Adrenal gland (tissue), 12 donors: ENCODE results near the gene ENTPD8. TPM values are rescaled to one million over a fixed set of nuclear protein-coding genes. Genes with fewer than 3 reads are reported as not detected.

Experiments
- DNase-seq, 7 donors: peaks; one replicate each; pipeline ENCODE4 v3.0.0-alpha.2; 2019 to 2020
- H3K27ac ChIP-seq, 5 donors: fragments of 200-600 bp; sonication (generic) in 4 of 5; 1 replicate in 3 of 5; 2 replicates in 2 of 5; pipeline versions ENCODE4 v1.5.1 to v1.8.0; 2016 to 2020; ENCODE audit warnings: mild to moderate bottlenecking in 1 of 5
- H3K27me3 ChIP-seq: fragments of 200-600 bp; 2 replicates; pipeline ENCODE4 v1.8.0; 2021
- H3K36me3 ChIP-seq, 2 donors: fragments of 200-600 bp; replicated peaks in 1 of 2; 1 replicate in 1 of 2; 2 replicates in 1 of 2; pipeline versions ENCODE4 v1.5.1 to v1.8.0; 2018 to 2022
- H3K4me1 ChIP-seq, 2 donors: fragments of 200-600 bp; replicated peaks in 1 of 2; 1 replicate in 1 of 2; 2 replicates in 1 of 2; pipeline versions ENCODE4 v1.5.1 to v1.8.0; 2018 to 2021
- H3K4me3 ChIP-seq, 4 donors: fragments of 200-600 bp; sonication (generic) in 3 of 4; one replicate each; pipeline ENCODE4 v1.5.1; 2016 to 2018
- H3K9me3 ChIP-seq, 3 donors: fragments of 200-600 bp; sonication (generic) in 1 of 3; replicated peaks in 1 of 3; 1 replicate in 2 of 3; 2 replicates in 1 of 3; pipeline versions ENCODE4 v1.5.1 to v1.8.0; 2016 to 2021
- POLR2A ChIP-seq, 2 donors: fragments of 450-650 bp; IDR thresholded peaks; one replicate each; pipeline ENCODE4 v1.6.1; 2017; ENCODE audit warnings: antibody characterized with exemption in 2 of 2, mild to moderate bottlenecking in 2 of 2, moderate library complexity in 1 of 2
- WGBS, 4 donors: extraction: QIAGEN DNeasy Blood & Tissue Kit in 2 of 4; methylation state at CpG; one replicate each; pipeline versions ENCODE4 v1.1.5 to v1.1.7; 2013 to 2017; 5-methylcytosine and 5-hydroxymethylcytosine counted together
- intact Hi-C, 2 donors: fragments of 100-400 bp; cut with DNase I; formaldehyde crosslinking; loops; one replicate each; pipeline versions ENCODE4 v1.14.1 to v1.15.0; 2022 to 2023
- polyA plus RNA-seq, 3 donors: library from polyadenylated mRNA; stranded (reverse); fragments of 200-250 nt in 2 of 3; fragments of 350-450 nt in 1 of 3; fragmentation: Illumina TruSeq in 1 of 3; extraction: RNeasy Lipid Tissue Mini Kit (QIAGEN cat#74804) in 1 of 3; gene quantifications; one replicate each; pipeline ENCODE4 v1.2.3, GENCODE V29; 2013 to 2014
- total RNA-seq, 9 donors: library from RNA; depleted of rRNA in 4 of 9; stranded (reverse); fragments of >200 nt in 4 of 9; fragments of 120-200 nt in 1 of 9; fragmentation: NEBNext Ultra II Directional in 1 of 9; extraction: Animal tissue kit (Norgen Biotek cat#: 25700) in 1 of 9; gene quantifications; one replicate each; pipeline versions ENCODE4 v1.1.0 to v1.2.4, GENCODE V29; 2013 to 2023
- TF ChIP-seq, protein P1 (sequence below), 6 experiments: fragments of 450-650 bp in 4 of 6; fragments of 200-600 bp in 2 of 6; sonication (generic) in 1 of 6; IDR thresholded peaks; 1 replicate in 5 of 6; 2 replicates in 1 of 6; pipeline versions ENCODE4 v1.5.1 to v1.8.0; 2016 to 2021; ENCODE audit warnings: antibody characterized with exemption in 6 of 6, mild to moderate bottlenecking in 2 of 6, moderate library complexity in 1 of 6
- donor health status: healthy with polysubstance abuse.
- donor health status: Bipolar disorder and iron deficiency.
- donor health status: DM: yes; HTN: yes; CAD: no.
- donor health status: DM: no; HTN: no; CAD: no.
- donor health status: DM: no; HTN: no; CAD: no.
- donor health status: DM: yes; HTN: yes; CAD: no.

The ENTPD8 gene
- total and polyA plus RNA-seq, 12 donors, result 0.14 to 0.20 (median 0.17) TPM; not detected in 6

DNA sequence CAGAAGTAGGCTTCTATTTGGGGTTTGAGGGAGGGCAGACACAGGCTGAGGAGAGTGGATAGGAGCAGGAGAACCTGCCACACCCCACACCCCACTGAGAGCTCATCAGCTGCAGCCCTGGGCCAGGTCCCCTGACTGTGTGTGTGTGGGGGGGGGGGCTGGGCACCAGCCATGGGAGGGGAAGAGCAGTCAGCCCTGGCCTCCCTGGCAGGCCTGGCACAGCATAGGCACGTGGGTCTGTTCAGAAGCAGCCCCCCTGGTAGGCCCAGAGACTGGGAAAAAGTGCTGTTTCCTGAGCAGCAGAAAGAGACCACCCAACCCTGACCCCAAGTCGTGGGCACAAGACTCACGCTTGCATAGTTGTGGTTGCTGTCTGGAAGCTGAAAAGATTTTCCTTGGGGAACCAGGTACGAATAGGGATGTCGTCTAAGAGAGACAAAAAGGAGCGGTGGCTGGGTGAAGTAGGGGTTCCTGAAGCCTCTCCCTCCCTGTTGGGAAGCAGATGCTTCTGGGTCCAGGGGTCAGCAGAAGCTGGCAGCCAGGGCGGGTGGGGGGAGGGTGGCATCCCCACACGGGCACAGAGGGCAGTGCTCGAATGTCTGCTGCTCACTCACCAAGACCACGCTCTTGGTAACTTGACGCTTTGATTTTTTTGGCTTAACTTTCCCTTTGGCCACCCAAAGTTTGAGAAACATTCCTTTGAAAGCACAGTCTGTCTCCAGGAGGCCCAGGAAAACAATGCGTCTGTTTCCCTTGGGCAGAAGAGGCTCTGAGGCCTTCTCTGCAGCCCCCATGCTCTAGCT is 15.1 kb upstream of the ENTPD8 start:
- intact Hi-C loops, result no loop called here
- peak in 2 of 7 donors; percentile 6 to 13 for DNase-seq
- TF ChIP-seq, protein P1, sequence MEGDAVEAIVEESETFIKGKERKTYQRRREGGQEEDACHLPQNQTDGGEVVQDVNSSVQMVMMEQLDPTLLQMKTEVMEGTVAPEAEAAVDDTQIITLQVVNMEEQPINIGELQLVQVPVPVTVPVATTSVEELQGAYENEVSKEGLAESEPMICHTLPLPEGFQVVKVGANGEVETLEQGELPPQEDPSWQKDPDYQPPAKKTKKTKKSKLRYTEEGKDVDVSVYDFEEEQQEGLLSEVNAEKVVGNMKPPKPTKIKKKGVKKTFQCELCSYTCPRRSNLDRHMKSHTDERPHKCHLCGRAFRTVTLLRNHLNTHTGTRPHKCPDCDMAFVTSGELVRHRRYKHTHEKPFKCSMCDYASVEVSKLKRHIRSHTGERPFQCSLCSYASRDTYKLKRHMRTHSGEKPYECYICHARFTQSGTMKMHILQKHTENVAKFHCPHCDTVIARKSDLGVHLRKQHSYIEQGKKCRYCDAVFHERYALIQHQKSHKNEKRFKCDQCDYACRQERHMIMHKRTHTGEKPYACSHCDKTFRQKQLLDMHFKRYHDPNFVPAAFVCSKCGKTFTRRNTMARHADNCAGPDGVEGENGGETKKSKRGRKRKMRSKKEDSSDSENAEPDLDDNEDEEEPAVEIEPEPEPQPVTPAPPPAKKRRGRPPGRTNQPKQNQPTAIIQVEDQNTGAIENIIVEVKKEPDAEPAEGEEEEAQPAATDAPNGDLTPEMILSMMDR (IDR thresholded peaks at IDR 0.05), result no peak
- TF ChIP-seq POLR2A (IDR thresholded peaks at IDR 0.05), result no peak
- no peaks in the 10 kb centered on the region for H3K9me3 ChIP-seq
- peak overlapping the region in 2 of 5 donors; percentile 21 to 76 for H3K27ac ChIP-seq
- peaks cover 0 to 9% of the 10 kb centered on the region in 2 donors for H3K36me3 ChIP-seq
- peaks cover 25 to 27% of the 10 kb centered on the region in 2 donors for H3K4me1 ChIP-seq
- WGBS, 4 donors, result 83 to 87% (median 85%) methylated on average over 12 of the region's 12 CpGs
- H3K27me3 ChIP-seq, result no peaks in the 10 kb centered on the region
- H3K4me3 ChIP-seq, result no peak overlapping the region

DNA sequence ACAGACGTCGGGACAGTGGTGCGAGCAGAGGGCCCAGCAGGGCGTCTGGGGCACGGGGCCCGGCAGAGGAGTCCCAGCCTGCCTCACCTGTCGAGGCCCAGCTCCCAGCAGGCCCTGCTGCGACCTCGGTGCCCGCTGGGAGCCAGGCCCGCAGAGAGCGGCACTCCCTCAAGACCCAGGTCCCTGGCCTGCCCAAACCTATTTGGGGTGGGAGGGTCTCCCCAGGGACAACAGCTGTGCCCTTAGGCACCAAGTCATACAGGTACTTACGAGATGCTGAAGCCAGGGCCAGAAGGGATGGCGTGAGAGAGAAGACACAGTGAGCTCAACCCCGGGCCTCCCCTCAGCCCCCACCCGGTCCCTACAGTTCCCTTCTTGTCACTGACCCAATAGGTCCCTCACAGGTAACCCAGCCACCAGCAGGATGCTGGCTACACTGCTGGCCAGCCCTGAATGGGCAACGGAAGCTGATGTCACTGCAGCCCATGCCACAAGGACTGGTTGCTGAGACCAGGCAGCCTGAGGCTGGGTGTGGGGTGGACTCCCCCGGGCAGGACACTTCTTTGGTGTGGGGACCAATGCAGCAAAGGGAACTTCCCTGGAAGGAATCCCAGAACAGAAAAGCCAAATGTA is 14.3 kb upstream of the ENTPD8 start:
- Histone ChIP-seq H3K27ac (peak overlapping the region in 1 of 5 donors; percentile 86), H3K36me3 (peaks cover 0 to 9% of the 10 kb centered on the region in 2 donors), H3K4me3 (no peak overlapping the region), H3K4me1 (peaks cover 25 to 27% of the 10 kb centered on the region in 2 donors), H3K27me3 (no peaks in the 10 kb centered on the region), H3K9me3 (no peaks in the 10 kb centered on the region)
- intact Hi-C loops, result no loop called here
- TF ChIP-seq, protein P1 (IDR thresholded peaks at IDR 0.05), result no peak
- TF ChIP-seq POLR2A (IDR thresholded peaks at IDR 0.05), result no peak
- 60 to 84% (median 81%) methylated on average over 6 to 18 of the region's 18 CpGs for WGBS, 4 donors
- peak in 4 of 7 donors; percentile 8 to 22 (median 18) for DNase-seq

DNA sequence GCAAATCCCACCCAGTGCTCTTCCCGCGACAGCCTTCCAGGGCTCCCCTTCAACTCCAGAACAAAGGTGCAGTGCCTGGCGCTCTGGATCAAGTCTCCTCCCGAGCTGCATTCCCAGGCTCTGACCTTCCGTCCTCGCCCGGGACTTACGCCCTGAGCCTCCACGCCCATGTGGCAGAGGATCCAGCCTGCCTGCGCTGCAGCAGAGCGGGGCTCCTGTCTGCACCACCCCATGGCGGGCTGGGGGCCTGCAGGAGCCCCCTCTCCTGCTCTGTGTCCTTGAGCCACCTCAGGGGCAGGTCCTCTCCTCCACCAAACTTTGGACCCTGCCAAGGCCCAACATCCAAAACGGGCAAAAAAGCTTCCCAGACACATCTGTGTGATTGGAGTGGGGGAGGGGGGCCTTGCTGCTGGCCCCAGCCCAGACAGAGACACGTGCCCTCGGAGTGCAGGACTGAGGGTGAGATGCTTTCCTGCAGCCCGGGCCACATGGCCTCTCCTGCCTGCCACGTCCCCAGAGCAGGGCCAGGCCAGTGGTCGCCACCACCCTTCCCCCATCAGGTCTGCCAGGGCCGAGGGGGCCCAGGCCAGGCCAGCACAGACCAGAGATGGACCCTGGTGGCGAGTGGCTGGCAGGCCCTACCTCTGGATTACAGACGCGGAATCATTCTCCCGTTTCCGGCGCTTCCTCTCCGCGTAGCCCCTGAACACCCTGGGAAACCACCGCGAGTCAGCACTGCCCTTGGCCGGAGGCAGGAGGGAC is 13.6 kb upstream of the ENTPD8 start:
- peaks cover 0 to 9% of the 10 kb centered on the region in 2 donors for H3K36me3 ChIP-seq
- 48 to 62% (median 55%) methylated on average over 20 to 30 of the region's 30 CpGs for WGBS, 4 donors
- intact Hi-C loops, result no loop called here
- TF ChIP-seq POLR2A (IDR thresholded peaks at IDR 0.05), result no peak
- TF ChIP-seq, protein P1 (IDR thresholded peaks at IDR 0.05), result no peak
- H3K27ac ChIP-seq, result peak overlapping the region in 3 of 5 donors; percentile 43 to 86 (median 63)
- H3K4me3 ChIP-seq, result peak overlapping the region in 2 of 4 donors; percentile 34 to 54
- H3K27me3 ChIP-seq, result no peaks in the 10 kb centered on the region
- no peaks in the 10 kb centered on the region for H3K9me3 ChIP-seq
- H3K4me1 ChIP-seq, result peaks cover 24 to 27% of the 10 kb centered on the region in 2 donors
- DNase-seq, result peak in 6 of 7 donors; percentile 54 to 74 (median 65)
